ENCODE data around the gene MKLN1. TPM values are rescaled to one million over a fixed set of nuclear protein-coding genes. Genes with fewer than 3 reads are reported as not detected.

MKLN1 gene
- polyA plus RNA-seq, 1 of the 3 experiments (the other 2 are of a cell fraction), result 11.0 TPM

DNA sequence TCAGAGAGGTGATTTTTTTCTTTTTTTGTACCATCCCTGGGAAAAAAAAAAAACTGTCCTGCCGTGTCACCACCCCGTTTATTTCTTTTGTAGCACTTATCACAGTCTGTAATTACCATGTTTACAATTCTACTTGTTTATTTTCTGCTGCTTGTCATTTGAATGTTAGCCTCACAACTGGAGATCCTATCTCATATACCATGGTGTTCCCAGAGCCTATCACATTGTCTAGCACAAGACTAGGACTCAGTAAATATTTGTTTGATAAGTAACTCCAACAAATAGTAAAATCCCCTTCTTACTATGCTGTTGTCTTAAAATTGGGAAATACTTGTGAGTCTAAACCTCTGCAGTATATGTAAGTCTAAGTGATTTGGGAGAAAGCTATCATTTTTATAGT, 36.0 kb downstream of the MKLN1 start (continued):
- TF ChIP-seq FOSL2 (IDR thresholded peaks at IDR 0.05; ENCODE audit: borderline replicate concordance, low read depth) (no peak), USF2 (IDR thresholded peaks at IDR 0.05; ENCODE audit: borderline replicate concordance, low read depth, low read length) (no peak)

- no peak for TF ChIP-seq FOXJ3 (CRISPR knock-in tag; IDR thresholded peaks at IDR 0.05)
- TF ChIP-seq GABPA (IDR thresholded peaks at IDR 0.05; ENCODE audit: low read depth), result no peak
- no peak for TF ChIP-seq USF2 (IDR thresholded peaks at IDR 0.05; ENCODE audit: borderline replicate concordance, low read depth, low read length)
- no peak for TF ChIP-seq NRF1 (IDR thresholded peaks at IDR 0.05; ENCODE audit: low read depth, low read length)
- TF ChIP-seq RCOR1 (IDR thresholded peaks at IDR 0.05; ENCODE audit: low read length), result no peak
- TF ChIP-seq GATA2 (CRISPR knock-in tag; IDR thresholded peaks at IDR 0.05), result no peak
- TF ChIP-seq NFIC (IDR thresholded peaks at IDR 0.05; ENCODE audit: borderline replicate concordance), result no peak
- TF ChIP-seq YY1 (IDR thresholded peaks at IDR 0.05; ENCODE audit: low read depth), result no peak
- no peak for TF ChIP-seq FOXM1 (IDR thresholded peaks at IDR 0.05; ENCODE audit: low read depth)
- peaks cover 92% of the 10 kb centered on the region for H4K20me1 ChIP-seq (ENCODE audit: insufficient read depth)
Measured at GRCh38 chr7:131364767-131365344, 37.2 kb downstream of the MKLN1 start.

GRCh38 chr7:131365838-131366237, 38.2 kb downstream of the MKLN1 start:
- no peak overlapping the region for H2AFZ ChIP-seq (ENCODE audit: low read depth)
- CTCF ChIA-PET, result interaction anchor here (0.6 to 1.8 kb wide), 2 partner anchors 21 to 59 kb away, joined by 5 to 6 read pairs; no protein-coding TSS in a partner anchor
- peaks cover 93% of the 10 kb centered on the region for H4K20me1 ChIP-seq (ENCODE audit: insufficient read depth)

More at GRCh38 chr7:131364767-131365344, 37.2 kb downstream of the MKLN1 start:
- Histone ChIP-seq H3K9me3 (no peaks in the 10 kb centered on the region; the same call in 1 of the 2 replicates), H3K4me3 (ENCODE audit: low read depth in 2 of 2, low read length in 1 of 2) (no peak overlapping the region), H3K4me1 (ENCODE audit: control insufficient read depth in 1 of 2, insufficient read depth in 2 of 2, low read depth in 1 of 2, low read length in 1 of 2) (peaks cover 3 to 11% of the 10 kb centered on the region in 2 experiments; a peak in 2 of 4 replicates), H3F3A (replicated peaks; ENCODE audit: insufficient read depth) (peaks cover 17% of the 10 kb centered on the region), H3K27ac (ENCODE audit: low read depth in 2 of 2, low read length in 1 of 2) (no peak overlapping the region), H3K9me2 (no peaks in the 10 kb centered on the region), H3K27me3 (ENCODE audit: insufficient read depth) (no peaks in the 10 kb centered on the region), H3K79me2 (ENCODE audit: insufficient read depth) (peaks cover 100% of the 10 kb centered on the region), H3K9ac (no peak overlapping the region), H3K4me2 (no peak overlapping the region), H2AFZ (ENCODE audit: low read depth) (no peak overlapping the region), H3K36me3 (replicated peaks in 1 of 2; ENCODE audit: control insufficient read depth in 1 of 2, insufficient read depth in 2 of 2, low read length in 1 of 2) (peaks cover 6 to 22% of the 10 kb centered on the region in 2 experiments)
- 95% methylated on average over 4 of the region's 4 CpGs for WGBS (ENCODE audit: low lambda C conversion rate)
- ChIA-PET POLR2A (no interaction called here), CTCF (interaction anchor here (1.6 to 1.8 kb wide), 2 partner anchors 9 to 20 kb away, joined by 6 read pairs; no protein-coding TSS in a partner anchor)
- no peak for DNase-seq

More at GRCh38 chr7:131365838-131366237, 38.2 kb downstream of the MKLN1 start:
- H3K27ac ChIP-seq (ENCODE audit: low read depth in 2 of 2, low read length in 1 of 2), result no peak overlapping the region
- peaks cover 100% of the 10 kb centered on the region for H3K79me2 ChIP-seq (ENCODE audit: insufficient read depth)
- no peak overlapping the region for H3K9ac ChIP-seq
- peaks cover 26% of the 10 kb centered on the region for H3F3A ChIP-seq (replicated peaks; ENCODE audit: insufficient read depth)
- no peak for TF ChIP-seq REST (IDR thresholded peaks at IDR 0.05; ENCODE audit: low read depth, low read length)
- TF ChIP-seq GATA2 (CRISPR knock-in tag; IDR thresholded peaks at IDR 0.05), result no peak
- TF ChIP-seq EZH2phosphoT487 (IDR thresholded peaks at IDR 0.05; ENCODE audit: borderline replicate concordance, low read depth), result no peak
- TF ChIP-seq FOXJ3 (CRISPR knock-in tag; IDR thresholded peaks at IDR 0.05), result no peak
- H3K4me2 ChIP-seq, result no peak overlapping the region
- POLR2A ChIA-PET, result no interaction called here
- WGBS (ENCODE audit: low lambda C conversion rate), result 90% methylated on average over 3 of the region's 3 CpGs
- peaks cover 5 to 21% of the 10 kb centered on the region in 2 experiments for H3K4me1 ChIP-seq (ENCODE audit: control insufficient read depth in 1 of 2, insufficient read depth in 2 of 2, low read depth in 1 of 2, low read length in 1 of 2)
- H3K27me3 ChIP-seq (ENCODE audit: insufficient read depth), result no peaks in the 10 kb centered on the region
- no peaks in the 10 kb centered on the region for H3K9me2 ChIP-seq
- DNase-seq, result no peak
- H3K36me3 ChIP-seq (replicated peaks in 1 of 2; ENCODE audit: control insufficient read depth in 1 of 2, insufficient read depth in 2 of 2, low read length in 1 of 2), result peaks cover 3 to 15% of the 10 kb centered on the region in 2 experiments
- H3K4me3 ChIP-seq (ENCODE audit: low read depth in 2 of 2, low read length in 1 of 2), result no peak overlapping the region
- no peaks in the 10 kb centered on the region; the same call in 1 of the 2 replicates for H3K9me3 ChIP-seq

All from SK-N-SH (cell line).